SJCRH30 (cell line): ENCODE measurements around the gene TRABD2B. TPM values are rescaled to one million over a fixed set of nuclear protein-coding genes. Genes with fewer than 3 reads are reported as not detected.

ENCODE experiments used
- DNase-seq, 2 experiments: peaks; one replicate each; pipeline ENCODE4 v3.0.0-alpha.2; 2015 to 2020
- H3K27ac ChIP-seq: fragments of 250-450 bp; sonication (Bioruptor Pico); 2 replicates; pipeline ENCODE4 v1.5.1; 2020; ENCODE audit warnings: mild to moderate bottlenecking, moderate library complexity
- H3K27me3 ChIP-seq: fragments of 250-450 bp; sonication (Bioruptor Pico); 2 replicates; pipeline ENCODE4 v1.5.1; 2020; ENCODE audit warnings: mild to moderate bottlenecking, moderate library complexity
- H3K36me3 ChIP-seq: fragments of 250-450 bp; sonication (Bioruptor Pico); 2 replicates; pipeline ENCODE4 v1.5.1; 2020; ENCODE audit warnings: mild to moderate bottlenecking, moderate library complexity
- H3K4me1 ChIP-seq: fragments of 250-450 bp; sonication (Bioruptor Pico); 2 replicates; pipeline ENCODE4 v1.5.1; 2020; ENCODE audit warnings: mild to moderate bottlenecking, moderate library complexity
- H3K4me3 ChIP-seq: fragments of 250-450 bp; sonication (Bioruptor Pico); 2 replicates; pipeline ENCODE4 v1.5.1; 2020; ENCODE audit warnings: mild to moderate bottlenecking, moderate library complexity
- H3K9me3 ChIP-seq: fragments of 250-450 bp; sonication (Bioruptor Pico); replicated peaks from 2 replicates; pipeline ENCODE4 v1.5.1; 2020; ENCODE audit warnings: mild to moderate bottlenecking, moderate library complexity
- total RNA-seq: library from RNA; depleted of rRNA; stranded (reverse); fragments of >200 nt; shearing (Covaris generic); gene quantifications from 2 replicates; pipeline ENCODE4 v1.2.3, GENCODE V29; 2014

TRABD2B gene
- total RNA-seq, 1 experiment from 2014 or later = 1.1 TPM

DNA sequence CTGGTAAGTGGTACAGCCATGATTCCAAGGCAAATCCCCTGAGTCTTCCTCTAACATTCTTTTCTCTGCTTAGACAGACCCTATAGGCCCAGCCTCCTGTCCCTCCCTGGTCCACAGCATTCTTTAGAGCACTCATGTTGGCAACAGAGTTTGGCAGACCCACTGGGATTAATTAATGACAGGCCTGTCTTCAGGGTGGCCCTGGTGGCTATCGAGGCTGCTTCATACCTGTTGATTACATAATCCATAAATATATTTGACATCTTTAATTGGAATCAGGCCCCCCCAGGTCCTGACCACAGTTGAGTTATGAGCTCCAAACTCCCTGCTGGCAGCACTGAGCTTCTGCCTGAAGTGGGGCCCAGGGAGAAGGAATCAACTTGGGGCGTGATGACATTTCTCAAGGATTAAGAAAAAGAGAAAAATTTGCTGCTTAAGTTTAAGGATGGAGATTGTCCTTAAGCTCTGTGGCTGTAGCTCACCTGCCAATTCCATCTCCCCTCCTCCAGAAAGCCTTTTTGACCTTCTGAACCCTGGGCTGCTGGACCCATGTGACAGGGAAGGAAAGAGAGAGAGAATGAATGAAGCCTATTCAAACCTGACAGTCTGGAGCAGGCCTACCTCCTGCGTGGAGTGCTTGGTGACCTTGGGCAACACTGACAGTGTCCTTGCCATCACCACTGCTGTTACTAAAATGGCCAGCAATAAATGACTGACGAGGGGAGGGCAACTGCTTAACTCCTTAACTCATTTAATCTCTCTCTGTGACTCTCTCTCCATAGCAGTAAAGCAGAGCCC lies 156.6 kb downstream of the TRABD2B start:
- no peak for DNase-seq

DNA sequence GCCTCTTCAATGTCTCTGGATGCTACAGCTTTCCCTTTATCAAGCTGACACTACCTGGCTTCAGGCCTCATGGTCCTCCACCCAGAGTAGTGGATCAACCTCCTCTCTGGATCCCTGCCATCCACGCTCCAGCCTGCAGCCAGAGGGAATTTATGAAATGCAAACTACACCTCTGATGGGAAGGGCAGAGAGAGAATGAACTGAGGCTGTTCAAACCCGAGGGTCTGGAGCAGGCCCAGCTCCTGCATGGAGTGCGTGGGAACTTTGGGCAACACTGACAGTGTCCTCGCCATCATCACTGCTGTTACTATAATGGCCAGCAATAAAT lies 157.8 kb downstream of the TRABD2B start:
- no peak overlapping the region for H3K27ac ChIP-seq
- 0 out of 2 replicates have a peak, but pooled peaks cover 5% of the 10 kb centered on the region for H3K9me3 ChIP-seq
- H3K36me3 ChIP-seq = no peaks in the 10 kb centered on the region
- H3K4me1 ChIP-seq = peaks cover 23% of the 10 kb centered on the region
- no peaks in the 10 kb centered on the region for H3K27me3 ChIP-seq
- no peak overlapping the region for H3K4me3 ChIP-seq
- no peak for DNase-seq

More for the DNA sequence above, 156.6 kb downstream of the TRABD2B start:
- Histone ChIP-seq H3K4me3 (no peak overlapping the region), H3K36me3 (no peaks in the 10 kb centered on the region), H3K9me3 (0 out of 2 replicates have a peak, but pooled peaks cover 2% of the 10 kb centered on the region), H3K4me1 (peaks cover 32% of the 10 kb centered on the region), H3K27me3 (no peaks in the 10 kb centered on the region), H3K27ac (no peak overlapping the region)

DNA sequence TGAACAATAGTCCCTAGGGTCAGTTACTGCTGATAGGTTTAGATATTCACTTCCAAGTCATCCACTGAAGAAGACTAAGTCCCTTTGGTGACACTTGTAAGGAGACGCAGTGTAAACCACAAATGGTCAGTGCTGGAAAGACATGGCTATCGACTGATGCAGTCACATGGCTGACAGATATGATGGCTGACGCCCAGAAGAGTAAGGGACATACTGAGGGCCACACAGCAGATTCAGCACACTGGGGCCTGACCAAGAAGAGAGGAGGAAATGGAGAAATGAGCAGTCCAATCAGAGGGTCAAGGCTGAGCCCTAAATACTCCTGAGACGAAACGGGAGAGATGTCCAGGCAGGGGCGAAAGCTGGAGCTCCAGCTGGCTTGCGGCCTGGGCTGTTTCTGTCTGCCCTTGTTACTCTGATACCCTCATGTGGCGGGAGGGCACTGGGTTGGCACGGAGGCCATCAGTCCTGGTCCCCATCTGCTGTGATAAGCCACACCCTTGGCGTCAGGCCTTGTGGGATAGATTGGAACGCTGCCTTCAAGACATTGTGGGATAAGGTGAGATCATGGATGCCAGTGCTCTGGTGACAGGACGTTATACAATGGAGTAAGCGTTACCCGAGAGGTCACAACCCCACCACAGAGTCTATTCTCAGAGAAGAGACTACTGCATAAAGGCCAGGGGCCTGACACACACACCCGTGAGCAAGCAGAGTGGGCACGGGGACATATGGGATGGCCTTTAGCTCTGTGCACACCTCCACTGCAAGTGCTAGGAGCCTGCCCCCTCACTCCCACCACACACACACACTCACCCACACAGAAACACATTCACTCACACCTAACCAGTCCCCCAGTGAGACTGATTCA lies 158.4 kb downstream of the TRABD2B start:
- no peaks in the 10 kb centered on the region for H3K36me3 ChIP-seq
- no peaks in the 10 kb centered on the region for H3K27me3 ChIP-seq
- H3K27ac ChIP-seq = no peak overlapping the region
- H3K4me3 ChIP-seq = no peak overlapping the region
- H3K4me1 ChIP-seq = peaks cover 17% of the 10 kb centered on the region
- peaks cover 5% of the 10 kb centered on the region; the same call in 1 of the 2 replicates for H3K9me3 ChIP-seq
- no peak for DNase-seq

DNA sequence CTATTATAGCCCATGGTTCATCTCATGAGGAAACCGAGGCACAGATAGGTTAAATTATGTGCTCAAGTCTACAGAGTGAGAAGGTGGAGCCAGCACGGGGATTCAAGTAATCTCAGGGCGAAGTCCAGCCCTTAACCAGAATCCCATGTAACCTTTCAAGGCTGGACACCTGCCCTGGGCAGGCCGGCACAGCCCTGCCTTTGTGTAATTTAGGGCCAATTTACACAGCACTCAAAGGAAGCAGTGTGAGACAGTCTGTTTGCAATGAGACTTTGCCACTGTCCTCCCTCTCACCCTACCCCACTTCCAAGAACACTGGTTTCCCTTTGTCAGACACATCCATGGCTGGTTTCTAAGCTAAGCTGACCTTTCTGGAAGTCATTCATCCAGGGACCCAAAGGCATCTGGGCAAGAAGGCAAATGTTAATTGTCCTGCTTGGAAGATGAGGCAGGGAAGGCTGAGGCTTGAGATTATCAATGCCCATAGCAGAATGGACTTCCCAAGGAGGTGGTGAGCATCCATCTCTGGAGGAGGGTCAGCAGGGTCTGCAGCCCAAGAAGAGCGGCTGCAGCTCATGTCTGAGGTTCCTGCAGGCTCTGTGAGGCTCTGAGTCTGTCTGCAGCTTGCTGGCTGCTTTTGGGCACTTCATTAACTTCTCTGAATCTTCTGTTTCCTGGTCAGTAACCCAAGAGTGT lies 159.2 kb downstream of the TRABD2B start:
- Histone ChIP-seq H3K9me3 (peaks cover 5% of the 10 kb centered on the region; the same call in 1 of the 2 replicates), H3K36me3 (no peaks in the 10 kb centered on the region), H3K27me3 (no peaks in the 10 kb centered on the region), H3K4me3 (no peak overlapping the region), H3K27ac (no peak overlapping the region), H3K4me1 (peaks cover 10% of the 10 kb centered on the region)
- DNase-seq = no peak

DNA sequence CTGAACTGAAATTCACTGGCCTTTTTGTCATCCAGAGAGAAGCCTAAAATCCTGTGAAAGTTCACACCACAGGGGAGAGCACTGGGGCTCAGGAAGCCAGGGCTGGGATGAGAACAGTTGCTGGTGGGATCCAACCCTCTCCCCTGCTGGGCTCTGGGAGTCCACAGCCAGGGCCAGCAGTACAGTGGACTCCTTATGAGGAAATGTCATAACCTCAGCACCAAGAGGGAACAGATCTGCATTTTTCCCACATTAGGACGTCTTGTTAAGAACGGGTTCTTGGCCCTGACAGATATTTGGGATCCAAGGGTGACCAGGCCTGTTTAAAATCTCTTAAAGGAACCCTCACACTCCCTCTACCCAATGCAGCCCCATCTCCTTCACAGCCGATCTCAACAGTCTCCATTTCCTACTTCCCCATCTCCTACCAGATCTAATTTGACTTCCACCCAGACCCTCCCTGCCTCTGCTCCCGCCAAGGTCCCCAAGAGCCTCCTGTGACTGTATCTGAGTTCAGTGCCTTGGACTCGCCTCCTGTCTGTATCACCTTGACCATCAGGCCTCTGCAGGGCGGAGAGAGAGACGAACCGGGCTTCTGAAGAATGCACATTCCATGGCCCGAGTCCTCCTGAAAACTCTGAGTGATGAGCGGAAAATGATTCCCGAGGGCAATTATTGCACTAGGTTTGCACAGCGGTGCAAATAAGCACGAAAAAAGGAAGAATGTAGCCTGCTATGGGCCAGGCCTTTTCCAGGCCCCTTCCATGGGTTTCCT lies 159.9 kb downstream of the TRABD2B start:
- no peak for DNase-seq
- Histone ChIP-seq H3K27ac (no peak overlapping the region), H3K27me3 (no peaks in the 10 kb centered on the region), H3K4me3 (no peak overlapping the region), H3K4me1 (peaks cover 2% of the 10 kb centered on the region; the same call in 1 of the 2 replicates), H3K36me3 (no peaks in the 10 kb centered on the region), H3K9me3 (peaks cover 5% of the 10 kb centered on the region; the same call in 1 of the 2 replicates)

DNA sequence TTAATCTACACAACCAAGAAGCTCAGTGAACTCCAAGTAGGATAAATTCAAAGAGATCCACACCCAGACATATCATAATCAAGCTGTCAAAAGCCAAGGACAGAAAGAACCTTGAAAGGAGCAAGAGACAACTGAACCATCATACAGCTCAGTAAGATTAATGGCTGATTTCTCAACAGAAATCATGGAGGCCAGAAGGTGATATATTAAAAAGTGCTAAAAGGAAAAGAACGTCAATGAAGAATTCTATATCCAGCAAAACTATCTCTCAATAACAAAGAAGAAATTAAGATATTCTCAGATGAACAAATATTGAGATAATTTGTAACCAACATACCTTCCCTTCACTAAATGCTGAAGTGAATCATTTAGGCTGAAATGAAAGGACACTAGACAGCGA lies 161.8 kb downstream of the TRABD2B start:
- DNase-seq = no peak

DNA sequence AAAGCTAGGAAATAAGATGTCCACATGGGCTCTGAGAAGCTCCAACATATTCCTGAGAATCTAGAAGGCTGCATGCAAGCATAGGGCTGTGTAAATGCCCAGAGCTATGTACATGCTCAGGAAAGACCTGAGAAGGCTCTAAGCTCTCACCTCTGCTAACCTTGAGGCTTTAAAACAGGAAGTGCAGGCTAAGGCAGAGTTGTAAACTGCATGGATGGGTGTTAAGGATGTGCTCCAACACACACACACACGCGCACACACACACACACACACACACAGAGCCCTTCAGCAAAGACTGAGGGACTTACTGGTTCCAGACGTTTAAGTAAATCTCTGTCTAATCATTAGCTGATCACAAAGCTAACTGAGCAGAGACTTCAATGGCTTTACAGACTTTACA lies 162.9 kb downstream of the TRABD2B start:
- Histone ChIP-seq H3K27me3 (no peaks in the 10 kb centered on the region), H3K4me1 (no peaks in the 10 kb centered on the region; the same call in 1 of the 2 replicates), H3K36me3 (no peaks in the 10 kb centered on the region), H3K4me3 (no peak overlapping the region), H3K9me3 (peaks cover 5% of the 10 kb centered on the region; the same call in 1 of the 2 replicates), H3K27ac (no peak overlapping the region)
- no peak for DNase-seq

More for the DNA sequence above, 161.8 kb downstream of the TRABD2B start:
- Histone ChIP-seq H3K27ac (no peak overlapping the region), H3K4me3 (no peak overlapping the region), H3K27me3 (no peaks in the 10 kb centered on the region), H3K9me3 (peaks cover 5% of the 10 kb centered on the region; the same call in 1 of the 2 replicates), H3K36me3 (no peaks in the 10 kb centered on the region), H3K4me1 (no peaks in the 10 kb centered on the region)

DNA sequence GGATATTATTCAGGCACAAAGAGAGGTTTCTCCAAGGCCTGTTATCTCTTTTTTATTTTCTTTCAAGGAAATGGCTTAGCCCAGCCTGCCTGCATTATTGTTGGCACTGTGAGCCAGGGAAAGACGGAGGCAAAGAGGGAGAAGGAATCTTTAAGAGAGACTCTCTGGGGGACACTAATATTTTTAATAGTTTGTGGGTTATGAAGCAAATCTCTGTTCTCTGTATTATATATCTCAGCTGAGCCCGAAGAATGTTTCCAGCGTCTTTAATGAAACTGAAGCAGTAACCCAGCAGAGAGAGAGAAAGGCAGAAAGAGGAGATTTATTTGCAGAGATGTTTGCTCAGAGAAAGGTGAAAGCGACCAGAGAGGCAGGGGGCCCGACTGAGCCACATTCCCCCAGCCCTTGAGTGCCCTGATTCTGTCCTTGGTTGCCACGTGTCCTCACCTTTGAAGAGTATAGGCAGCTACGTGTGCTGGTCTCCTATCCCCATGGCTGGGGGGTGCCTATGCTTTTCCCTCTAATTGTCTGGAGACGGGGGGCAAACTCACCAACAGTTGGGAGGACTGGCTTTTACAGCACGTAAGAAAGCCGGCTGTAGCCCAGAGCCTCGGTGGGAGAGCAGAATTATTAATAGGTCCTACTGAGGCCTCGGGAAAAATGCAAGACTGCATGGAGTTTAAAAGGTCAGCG lies 166.4 kb downstream of the TRABD2B start:
- H3K9me3 ChIP-seq = peaks cover 5% of the 10 kb centered on the region; the same call in 1 of the 2 replicates
- H3K36me3 ChIP-seq = no peaks in the 10 kb centered on the region
- H3K27ac ChIP-seq = no peak overlapping the region
- no peak for DNase-seq
- H3K4me3 ChIP-seq = no peak overlapping the region
- H3K4me1 ChIP-seq = peaks cover 28% of the 10 kb centered on the region
- no peaks in the 10 kb centered on the region for H3K27me3 ChIP-seq

DNA sequence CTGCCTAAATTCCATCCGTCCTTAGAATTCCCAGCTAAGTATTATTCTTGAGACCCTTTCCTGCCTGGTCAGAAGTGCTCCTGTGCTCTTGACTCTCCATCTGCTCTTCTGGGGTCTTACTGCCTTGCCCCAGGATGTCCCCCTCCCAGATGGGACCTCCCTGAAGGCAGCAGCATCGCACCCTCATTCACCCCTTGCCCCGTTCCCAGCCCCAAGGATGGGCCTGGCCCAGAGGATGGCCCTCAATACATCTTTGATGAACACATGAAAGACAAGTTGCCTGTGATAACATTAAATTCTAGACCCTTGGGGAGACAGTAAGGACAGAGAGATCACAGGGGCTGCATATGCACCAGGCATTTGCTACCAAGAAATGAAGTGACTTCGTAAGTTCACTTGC lies 167.2 kb downstream of the TRABD2B start:
- Histone ChIP-seq H3K4me3 (no peak overlapping the region), H3K27me3 (no peaks in the 10 kb centered on the region), H3K9me3 (no peaks in the 10 kb centered on the region; the same call in 1 of the 2 replicates), H3K27ac (no peak overlapping the region), H3K4me1 (peaks cover 28% of the 10 kb centered on the region), H3K36me3 (no peaks in the 10 kb centered on the region)
- no peak for DNase-seq

DNA sequence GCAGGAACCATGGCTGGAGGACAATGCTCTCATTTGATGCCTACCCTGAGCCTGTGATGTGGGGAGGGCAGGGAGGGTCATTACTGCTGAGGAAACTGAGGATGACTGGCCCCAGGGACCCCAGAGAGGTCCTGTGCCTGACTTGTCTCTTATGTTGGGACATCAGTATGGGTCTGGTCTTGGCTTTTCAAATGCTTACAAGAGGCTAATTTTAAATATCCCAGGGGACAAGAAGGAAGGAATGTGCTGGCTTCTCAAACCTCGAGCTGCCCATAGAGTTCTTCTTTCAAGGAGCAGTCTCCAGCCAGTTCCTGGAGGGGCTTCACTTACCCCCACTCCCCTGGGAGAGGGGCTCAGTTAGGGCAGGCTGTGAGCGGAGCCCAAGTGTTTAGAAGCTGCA lies 168.2 kb downstream of the TRABD2B start:
- no peak overlapping the region for H3K27ac ChIP-seq

DNA sequence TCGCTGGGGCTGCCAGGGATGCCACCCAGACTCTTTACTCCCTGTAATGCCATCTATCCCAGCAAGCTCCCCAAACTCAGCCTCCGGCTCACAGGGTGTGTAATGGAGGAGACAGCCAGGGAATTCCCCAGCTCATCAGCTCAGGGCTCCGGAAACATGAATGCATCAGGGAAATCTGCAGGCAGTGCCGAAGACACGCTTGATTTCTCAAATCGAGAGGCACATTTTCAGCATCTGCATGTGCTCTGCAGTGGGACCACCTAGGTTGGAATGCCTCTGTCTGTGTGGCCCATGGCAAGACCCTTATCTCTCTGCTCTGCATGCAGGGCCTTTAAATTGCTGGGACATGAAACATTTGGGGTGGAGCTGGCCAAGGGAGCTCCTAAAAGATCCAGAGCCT lies 170.1 kb downstream of the TRABD2B start:
- H3K4me3 ChIP-seq = no peak overlapping the region
- no peaks in the 10 kb centered on the region for H3K36me3 ChIP-seq
- no peaks in the 10 kb centered on the region for H3K9me3 ChIP-seq
- peak; percentile 90 to 92 for DNase-seq
- peaks cover 28% of the 10 kb centered on the region for H3K4me1 ChIP-seq
- H3K27ac ChIP-seq = peak overlapping the region; percentile 60; the same call in 1 of the 2 replicates
- no peaks in the 10 kb centered on the region for H3K27me3 ChIP-seq

More for the DNA sequence above, 168.2 kb downstream of the TRABD2B start:
- Histone ChIP-seq H3K4me3 (no peak overlapping the region), H3K9me3 (no peaks in the 10 kb centered on the region; the same call in 1 of the 2 replicates), H3K4me1 (peaks cover 28% of the 10 kb centered on the region), H3K36me3 (no peaks in the 10 kb centered on the region), H3K27me3 (no peaks in the 10 kb centered on the region)
- DNase-seq = no peak

DNA sequence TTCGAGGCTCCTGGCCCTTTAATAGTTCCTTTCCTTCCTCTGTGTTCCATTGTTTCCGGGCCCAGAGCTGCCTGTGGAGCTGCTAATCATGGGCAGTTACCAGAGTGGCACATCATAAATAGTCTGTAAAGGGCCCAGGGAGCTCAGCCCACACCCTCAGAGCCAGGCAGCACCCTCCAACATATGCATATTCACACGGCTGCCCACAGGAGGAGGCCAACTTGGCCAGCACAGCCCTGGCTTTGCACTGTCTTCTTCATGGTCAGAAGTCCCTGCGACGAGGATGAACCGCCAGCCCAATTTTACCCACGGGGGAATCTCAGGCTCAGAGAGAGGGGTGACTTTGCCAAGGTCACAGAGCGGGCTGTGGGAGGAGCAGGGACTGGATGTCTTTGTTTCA lies 172.5 kb downstream of the TRABD2B start:
- Histone ChIP-seq H3K27me3 (no peaks in the 10 kb centered on the region), H3K4me3 (no peak overlapping the region), H3K36me3 (no peaks in the 10 kb centered on the region), H3K9me3 (no peaks in the 10 kb centered on the region), H3K27ac (no peak overlapping the region), H3K4me1 (peaks cover 33% of the 10 kb centered on the region)
- no peak for DNase-seq

DNA sequence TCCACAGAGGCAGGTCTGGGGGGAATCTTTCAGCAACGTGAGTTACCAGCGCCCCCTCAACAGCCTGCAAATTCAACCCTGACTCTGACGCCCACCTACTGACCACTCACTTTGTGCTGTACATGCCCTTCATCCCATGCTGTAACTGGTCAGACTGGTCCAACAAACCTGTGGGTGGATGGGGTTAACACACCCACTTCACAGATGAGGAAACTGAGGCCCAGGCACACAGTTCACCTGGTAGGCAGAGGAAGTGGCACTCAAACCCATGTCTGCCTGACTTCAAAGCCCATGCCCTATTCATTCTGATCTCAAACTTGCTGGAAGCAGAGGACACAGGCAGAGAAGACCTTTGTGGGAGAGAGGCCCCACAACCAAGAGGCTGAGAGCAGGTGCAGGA lies 172.9 kb downstream of the TRABD2B start:
- Histone ChIP-seq H3K27me3 (no peaks in the 10 kb centered on the region), H3K27ac (no peak overlapping the region), H3K4me3 (no peak overlapping the region), H3K4me1 (peaks cover 38% of the 10 kb centered on the region), H3K36me3 (no peaks in the 10 kb centered on the region), H3K9me3 (no peaks in the 10 kb centered on the region)
- DNase-seq = no peak
